ENCODE measurements around the gene ANAPC1.
"Not testable (repeated sequence)": the region's sequence is repeated elsewhere in the genome, so short reads cannot be mapped to it uniquely, and the experiment has no call there.

Gene ANAPC1

DNA sequence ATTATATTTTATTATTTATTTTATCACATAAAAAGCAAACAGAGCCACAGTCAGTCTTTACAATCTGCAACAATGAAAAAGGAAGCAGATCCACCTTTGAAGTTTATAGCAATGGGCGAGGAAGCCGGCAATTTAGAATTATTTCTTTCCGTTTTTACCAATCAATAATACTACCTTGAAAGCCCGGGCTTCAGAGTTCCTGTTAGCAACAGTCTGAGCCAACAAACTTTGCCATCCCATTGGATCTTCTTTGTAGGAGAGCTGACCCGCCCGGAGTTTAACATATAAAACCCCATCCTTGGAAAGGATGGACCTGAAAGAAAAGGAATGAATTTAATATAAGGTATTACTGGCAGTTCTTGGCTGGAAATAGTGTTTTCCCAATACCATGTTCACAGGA lies 101.8 kb downstream of the ANAPC1 start:
- DNase-seq, result not testable (repeated sequence)

DNA sequence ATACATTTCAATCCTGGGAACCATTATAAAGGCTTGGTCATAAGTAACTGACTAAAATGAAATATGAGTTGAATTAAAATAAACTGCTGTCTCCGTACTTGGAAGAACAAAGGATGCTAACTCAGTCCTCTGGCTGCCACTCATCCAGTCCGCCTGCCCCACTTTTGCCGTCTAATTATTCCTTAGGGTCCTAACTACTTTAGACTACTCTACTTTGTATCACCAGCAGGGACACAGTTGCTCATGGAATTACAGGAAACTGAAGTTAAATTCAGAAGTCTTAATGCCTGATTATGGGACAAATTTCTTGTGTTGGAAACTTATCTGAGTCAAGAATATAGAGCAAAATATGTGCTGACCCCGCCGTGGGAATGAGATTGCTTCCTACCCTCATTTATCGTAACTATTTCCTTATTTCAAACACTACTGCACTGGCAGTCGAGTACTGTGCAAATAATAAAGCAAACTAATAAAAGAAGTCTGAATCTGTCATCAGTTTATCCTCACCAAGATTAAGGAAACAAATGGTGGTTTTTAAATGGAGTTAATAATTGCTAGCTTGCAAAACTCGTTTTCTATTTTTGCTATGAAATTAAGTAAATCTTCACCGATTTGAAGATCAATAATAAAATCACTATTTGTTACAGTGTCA lies 102.4 kb downstream of the ANAPC1 start:
- DNase-seq, result not testable (repeated sequence)

DNA sequence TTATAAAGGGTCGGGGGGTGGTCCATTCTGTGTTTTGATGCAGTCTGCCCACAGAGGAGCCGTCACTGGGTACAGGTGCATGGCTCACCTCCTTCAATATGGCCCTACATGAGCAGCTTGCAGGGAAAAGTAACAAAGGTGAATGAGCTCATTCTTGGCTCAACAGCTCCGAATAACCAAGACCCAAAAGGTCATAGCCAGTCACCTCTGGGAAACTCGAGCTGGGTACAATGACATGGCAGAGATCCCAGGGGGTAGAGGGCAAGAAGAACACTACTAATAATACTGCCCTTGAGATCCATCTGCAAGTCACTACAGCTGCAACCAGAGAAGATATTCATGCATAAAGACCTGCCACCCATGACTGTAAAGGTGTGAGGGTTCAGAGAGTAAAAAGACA lies 106.8 kb downstream of the ANAPC1 start:
- DNase-seq, result not testable (repeated sequence)

DNA sequence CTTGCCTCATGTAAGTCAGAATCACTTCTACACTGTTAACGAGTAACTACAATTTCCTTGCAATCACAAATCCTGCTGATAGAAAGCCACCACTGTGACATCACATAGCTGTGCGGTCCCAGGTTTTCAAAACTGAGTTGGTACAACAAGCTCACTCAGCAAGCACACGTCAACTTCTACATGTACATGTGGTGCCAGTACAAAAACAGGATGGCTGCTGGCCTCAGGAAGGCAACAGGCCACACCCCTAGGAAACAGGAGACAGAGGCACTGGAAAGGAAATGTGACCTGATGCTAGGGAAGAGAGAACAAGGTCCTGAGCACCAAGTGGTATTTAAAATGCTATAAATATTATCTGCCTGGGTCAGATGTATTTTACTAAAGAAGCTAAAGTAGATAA lies 107.7 kb downstream of the ANAPC1 start:
- not testable (repeated sequence) for DNase-seq

DNA sequence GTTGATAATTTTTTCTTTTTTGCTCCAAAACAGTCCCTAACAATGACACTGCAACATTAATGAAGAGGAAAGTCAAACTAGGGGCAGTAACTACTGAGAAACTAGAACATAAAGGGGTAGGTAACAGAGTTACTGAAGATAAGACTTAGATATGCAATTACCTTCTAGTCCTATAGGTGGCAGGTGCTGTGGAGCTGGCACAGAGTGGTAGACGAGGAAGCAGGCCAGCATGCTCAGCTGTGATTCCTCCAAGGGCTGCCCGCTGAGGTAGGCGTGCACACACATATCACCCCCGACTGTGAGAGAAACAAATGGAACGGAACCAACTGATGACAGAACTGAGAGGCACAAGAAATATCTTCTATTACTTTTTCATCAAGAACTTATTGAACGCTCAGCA lies 111.8 kb downstream of the ANAPC1 start:
- not testable (repeated sequence) for DNase-seq

DNA sequence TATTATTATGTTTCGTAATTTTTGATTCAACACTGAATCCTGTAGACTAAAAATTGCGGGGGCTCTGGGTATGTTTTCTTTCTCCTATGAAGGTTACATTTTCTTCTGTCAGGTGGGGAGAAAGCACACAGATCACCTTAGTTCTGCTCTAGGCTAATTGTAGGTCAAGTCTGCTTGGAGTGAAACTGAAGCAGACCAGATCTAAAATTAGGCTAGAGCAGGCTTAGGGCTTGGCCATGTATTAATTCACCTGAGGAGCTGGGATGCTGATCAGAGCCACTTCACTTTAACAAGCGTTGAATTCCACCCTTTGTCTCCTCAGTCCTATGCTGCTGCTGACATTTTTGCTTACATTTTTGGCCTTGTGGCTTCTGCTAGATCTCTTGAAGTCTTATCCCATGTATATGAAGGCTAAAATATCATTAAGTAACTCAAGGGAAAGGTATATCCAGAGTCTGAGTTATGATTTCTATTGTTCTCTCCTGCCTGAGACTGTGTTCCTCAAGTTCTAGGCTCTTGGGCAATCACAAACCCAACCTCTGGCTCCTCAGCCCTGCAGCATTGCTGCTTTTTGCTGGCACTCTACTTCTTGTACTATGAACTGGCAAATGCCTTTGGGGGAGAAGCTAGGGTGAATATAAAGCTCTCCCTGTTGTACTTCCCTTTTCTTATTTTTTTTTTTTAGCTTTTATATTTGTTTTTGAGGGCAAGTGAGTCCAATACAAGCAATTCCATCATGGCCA lies 112.9 kb downstream of the ANAPC1 start:
- DNase-seq, result not testable (repeated sequence)

DNA sequence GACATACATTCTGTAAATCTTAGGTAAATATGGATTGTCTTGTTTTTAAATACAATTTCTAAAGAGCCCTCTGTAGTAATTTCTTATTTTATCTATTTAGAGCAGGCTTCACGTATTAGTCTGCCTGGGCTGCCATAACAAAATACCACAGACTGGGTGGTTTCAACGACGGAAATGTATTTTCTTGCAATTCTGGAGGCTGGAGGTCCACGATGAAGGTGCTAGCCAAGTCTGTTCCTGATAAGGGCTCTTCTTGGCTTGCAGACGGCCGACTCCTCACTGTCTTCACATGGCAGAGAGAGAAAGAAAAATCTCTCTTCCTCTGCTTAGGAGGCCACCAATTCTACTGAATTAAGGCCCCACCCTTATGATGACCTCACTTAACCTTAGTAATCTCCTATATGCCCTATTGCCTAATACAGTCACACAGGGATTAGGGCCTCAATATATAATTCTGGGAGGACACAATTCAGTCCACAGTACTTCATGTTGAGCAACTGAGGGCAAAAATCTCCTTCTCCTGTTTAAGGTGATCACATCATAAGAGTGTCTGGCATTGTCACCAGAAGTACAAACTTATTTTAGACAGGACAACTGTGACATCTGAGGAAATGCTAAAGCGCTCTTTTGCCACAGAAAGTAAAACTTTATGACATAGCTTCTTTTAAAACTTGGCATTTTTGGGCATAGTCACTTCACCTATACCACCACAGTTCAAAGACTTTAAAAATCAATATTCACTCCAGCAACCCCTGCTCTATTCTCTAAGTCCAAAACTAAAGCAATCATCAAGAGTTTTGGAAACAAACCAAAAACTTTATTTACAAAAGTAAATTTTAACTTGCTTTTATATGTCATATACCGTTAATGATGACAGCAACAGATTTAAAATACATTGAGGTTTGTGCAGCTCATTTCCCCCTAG lies 115.5 kb downstream of the ANAPC1 start:
- DNase-seq, result not testable (repeated sequence)

DNA sequence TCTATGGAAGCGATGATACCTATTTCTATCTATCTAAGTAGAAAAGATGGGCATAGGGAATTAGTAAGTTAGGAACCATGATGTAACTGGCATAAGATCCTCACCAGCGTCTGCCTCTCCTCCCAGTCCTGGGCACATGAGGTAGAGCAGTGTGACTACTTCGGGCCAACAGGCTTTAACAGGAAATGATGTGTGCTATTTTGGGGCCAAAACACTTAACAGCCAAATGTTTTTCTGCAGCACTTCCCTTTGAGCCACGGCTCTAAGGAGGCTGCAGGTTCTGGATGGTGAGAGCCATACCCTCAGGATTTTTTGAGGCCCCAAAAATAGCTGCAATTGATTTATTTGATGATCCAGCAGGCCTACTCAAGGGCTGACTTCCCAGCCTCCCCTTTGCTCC lies 116.9 kb downstream of the ANAPC1 start:
- not testable (repeated sequence) for DNase-seq

DNA sequence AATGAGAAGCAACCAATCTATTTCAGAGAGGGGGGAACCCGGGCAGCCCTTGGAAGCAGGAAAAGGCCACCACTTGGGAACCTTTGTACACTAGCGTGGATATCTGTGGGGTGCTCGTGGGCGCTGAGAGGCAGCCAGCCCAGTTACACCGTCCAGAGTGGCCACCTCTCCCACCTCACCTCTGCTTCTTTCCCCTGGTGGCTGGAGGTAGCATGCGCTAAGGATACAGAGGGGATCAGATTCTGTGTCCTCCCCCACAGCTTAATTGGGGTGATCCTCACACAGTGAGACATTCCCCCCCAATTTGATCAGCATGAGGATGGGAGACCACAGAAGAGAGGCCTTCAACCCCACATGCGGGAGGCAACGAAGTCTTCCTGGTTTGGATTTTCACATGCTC lies 117.7 kb downstream of the ANAPC1 start:
- DNase-seq, result not testable (repeated sequence)

DNA sequence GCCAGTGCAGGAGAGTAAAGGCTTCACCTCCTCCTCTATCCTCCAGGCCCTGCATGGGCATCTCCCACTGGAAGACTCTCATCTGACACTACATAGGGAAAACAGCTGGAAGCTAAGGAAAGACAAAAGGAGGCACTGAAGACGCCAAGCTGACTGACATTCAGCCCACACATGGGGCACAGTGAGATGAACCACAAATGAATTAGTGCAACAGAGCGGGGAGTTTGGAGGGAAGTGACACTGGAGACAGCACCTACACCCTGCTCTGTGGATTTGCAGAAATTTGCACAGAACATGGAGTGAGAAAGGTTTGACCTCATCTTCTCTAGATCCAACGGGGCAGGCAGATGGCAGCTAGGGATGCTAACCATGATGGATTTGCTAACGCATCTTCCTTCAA lies 119.8 kb downstream of the ANAPC1 start:
- not testable (repeated sequence) for DNase-seq

DNA sequence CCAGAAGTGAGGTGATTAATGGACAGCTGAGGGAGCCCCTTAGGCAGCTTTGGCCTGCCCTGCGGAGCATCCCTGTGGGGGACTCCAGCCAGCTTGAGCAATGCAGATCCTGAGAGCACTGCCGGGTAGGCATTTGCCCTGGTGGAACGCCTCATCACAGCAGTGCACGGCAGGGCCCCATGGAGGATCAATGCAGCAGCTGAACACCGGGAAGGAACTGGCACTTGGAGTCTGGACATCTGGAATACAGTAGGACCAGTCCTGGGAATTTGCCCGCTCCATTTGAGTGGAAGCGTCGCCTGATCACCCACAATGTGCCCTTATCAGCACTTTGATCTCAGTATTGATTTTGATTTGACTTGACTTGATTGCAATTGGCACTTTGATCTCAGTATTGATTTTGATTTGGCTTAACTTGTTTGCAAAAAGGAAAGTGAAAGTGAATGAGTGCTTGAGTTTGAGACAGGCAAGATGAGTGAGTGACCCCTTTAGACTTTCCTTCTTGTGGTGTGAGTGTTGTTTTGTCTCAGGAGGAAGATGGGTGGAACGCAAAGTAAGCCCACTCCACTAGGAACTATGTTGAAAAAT lies 123.2 kb downstream of the ANAPC1 start:
- not testable (repeated sequence) for DNase-seq

DNA sequence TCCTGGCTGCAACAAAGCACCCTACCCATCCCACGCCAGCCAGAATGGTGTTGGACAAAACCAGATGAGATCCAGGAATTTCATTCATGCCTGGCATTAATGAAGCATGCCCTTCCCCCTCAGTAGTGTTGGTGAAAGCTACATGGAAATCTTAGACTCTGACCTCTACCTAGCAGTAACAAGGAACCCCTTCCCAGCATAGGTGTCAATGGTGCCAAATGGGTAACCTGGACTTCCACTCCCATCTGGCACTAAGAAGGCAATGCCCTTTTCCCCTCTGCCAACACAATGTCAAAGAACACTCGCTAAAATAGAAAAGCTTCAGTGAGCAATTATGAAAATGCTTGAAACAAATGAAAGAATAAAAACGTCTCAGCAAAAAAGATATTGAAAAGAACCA lies 131.5 kb downstream of the ANAPC1 start:
- DNase-seq, result not testable (repeated sequence)

DNA sequence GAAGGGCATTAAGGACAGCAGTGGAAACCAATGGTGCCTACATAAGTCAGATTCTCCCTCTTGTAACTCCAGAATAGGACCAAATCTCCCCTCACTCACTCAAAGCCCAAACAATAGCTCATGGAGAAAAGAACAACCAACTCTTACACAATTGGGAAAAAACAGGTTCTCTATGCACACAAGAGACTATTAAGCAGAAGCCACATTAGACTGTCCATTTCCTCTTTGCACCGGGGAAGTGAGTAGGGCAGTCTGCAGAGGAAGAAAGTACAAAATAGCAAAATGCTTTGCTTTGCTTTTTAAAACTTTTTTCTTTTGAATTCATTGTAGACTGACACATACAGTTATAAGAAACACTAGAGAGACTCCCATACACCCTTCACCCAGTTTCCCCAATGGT lies 133.4 kb downstream of the ANAPC1 start:
- DNase-seq, result not testable (repeated sequence)

DNA sequence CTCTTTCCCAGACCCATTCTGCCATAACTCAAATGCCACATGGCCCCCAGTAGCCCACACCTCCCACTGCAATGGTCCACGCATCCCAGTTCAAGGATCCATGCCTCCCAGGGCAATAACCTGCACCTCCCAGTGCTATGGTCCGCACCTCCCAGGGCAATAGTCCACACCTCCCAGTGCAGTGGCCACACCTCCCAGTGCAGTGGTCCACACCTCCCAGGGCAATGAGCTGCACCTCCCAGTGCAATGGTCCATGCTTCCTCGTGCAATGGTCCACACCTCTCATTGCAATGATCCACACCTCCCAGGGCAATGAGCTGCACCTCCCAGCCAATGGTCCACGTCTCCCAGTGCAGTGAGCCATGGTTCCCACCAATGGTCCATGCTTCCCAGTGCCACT lies 135.6 kb downstream of the ANAPC1 start:
- not testable (repeated sequence) for DNase-seq

DNA sequence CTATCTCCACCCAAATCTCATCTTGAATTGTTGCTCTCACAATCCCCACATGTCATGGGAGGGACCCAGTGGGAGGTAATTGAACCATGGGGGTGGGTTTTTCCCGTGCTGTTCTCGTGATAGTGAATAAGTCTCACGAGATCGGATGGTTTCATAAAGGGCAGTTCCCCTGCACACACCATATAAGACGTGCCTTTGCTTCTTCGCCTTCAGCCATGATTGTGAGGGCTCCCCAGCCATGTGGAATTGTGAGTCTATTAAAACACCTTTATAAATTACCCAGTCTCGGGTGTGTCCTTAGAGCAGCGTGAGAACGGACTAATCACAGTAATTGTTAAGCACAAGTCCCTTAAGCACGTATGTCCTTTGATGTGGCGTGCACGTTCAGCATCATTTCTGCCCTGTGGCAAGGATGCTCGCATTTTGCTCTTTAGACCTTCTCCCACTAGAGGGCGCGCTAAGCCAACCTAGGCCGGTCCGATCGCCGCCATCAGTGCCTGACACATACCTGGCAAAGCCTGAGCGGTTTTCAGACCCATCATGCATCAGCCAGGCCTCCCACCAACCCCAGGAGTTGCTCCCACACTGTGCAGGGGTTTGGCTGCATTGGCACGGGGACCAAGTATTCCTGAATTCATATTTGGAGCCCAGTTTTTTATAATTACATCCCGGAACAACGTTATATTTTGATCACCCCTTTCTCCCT lies 136.4 kb downstream of the ANAPC1 start:
- peak; percentile 63 to 68 for DNase-seq

DNA sequence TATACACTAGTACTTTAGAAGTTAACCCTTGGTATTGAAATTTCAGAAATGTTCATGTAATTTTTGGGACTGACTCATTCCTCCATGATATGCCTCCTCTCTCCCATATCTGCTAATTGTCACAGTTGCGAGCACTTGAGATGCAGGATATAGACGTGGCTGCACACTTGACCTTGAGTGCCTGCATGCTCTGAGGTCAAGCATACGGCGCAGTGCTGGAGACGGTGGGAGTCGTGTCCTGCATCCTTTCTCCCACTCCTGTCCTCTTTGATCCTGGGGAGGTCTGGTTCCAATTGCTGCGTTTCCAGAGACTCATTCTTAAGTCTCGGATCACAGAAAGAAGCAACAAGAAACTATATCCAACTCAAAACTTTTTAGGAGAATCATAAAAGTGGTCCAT lies 139.2 kb downstream of the ANAPC1 start:
- DNase-seq, result not testable (repeated sequence)

DNA sequence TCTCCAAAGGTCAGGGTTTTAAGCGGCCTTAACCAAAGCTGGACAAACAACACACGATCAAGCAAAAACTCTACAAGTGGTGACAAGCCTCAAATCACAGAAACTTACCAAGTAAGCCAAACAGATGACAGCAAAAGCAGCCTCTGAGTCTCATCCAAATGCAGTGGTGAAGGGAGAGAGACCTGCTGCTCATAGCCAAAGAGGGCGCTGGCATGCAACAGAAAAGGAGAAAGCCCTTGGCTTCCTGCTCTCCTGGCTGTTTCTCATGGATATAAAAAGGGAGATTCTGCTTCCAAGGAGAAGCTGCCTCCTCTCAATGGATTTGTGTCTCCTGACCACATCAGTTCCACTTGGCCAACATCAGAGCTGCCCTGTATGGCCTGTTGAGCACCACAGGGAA lies 142.5 kb downstream of the ANAPC1 start:
- not testable (repeated sequence) for DNase-seq

DNA sequence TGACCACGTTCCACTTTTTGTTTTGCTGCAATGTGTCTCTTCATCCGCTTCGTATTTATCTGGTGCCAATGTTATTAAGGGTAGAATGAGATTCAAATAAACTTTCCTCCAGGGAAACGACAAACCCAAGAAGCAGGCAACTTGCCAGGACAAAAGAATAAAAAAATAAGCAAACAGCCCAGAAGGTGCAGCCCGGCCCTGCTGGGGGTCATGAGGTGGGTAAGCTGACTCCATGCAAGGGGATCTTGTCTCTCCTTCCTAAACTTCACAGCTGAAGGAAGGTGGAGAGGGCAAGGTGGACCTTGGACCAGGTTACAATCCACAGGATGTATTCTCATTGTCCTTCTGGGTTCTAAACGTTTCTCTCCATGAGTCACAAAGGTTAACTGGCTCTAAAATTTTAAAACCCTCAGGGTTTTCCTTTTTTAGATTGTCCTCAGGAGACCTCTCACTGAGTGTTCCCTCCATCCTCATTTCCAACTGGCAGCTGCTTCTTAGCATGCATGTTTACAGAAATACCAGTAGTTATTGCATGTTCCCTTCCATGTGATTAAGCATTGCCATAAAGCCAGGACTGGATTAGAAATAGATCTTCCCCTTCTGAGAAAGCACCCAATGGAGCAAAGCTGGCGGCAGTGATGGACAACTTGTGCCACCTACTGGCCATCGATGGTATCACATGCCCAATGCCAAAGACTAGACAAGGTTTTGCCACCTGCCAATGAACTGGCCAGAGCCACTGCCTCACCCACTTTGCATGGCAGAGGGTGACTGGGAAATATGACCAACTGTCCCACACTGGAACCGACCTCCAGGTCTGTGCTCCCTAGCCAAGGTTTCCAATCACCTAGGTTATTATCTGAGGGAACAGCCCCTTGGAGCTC lies 147.9 kb downstream of the ANAPC1 start:
- DNase-seq, result not testable (repeated sequence)

DNA sequence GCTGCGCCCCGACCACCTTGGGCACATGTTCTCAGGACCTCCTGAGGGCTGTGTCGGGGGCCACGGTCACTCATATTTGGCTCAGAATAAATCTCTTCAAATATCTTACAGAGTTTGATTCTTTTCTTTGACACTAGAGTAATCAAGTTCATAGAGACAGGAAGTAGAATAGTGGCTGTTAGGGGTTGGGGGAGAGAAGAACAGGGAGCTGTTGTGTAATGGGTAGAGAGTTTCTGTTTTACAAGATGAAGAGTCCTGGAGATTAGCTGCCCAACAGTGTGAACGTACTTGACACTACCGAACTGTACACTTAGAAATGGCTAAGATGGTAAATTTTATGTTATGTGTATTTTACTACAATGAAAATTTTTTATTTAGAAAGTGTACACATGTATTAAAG lies 148.6 kb downstream of the ANAPC1 start:
- DNase-seq, result not testable (repeated sequence)

DNA sequence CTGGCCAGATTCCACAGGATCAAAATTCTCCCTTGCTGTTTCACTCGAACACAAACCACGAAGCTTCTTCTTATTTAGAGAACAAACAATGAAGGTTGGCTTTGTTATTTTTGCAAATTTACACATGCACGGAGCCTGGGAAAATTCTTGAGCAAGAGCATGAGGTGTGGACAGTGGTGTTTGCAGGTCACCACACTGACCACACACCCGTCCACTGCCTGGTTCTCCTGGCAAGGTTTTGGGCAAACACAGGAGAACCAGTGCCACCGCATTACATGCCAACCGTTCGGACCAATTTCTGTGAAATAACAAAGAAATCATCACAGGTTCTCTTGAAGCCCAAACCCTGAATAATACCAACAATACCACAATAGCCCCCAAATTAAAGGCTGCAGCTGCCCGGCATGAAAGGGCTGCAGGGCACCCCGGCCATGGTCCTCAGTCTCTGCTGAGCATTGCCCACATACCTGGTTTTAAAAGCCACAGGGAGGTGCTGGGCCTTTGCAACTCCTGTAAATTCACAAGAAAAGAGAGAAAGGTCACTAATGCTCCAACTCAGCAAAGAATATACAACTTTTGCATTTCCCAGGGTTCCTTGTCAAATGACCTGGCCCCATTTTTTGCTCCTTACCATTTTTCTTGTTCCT lies 154.1 kb downstream of the ANAPC1 start:
- DNase-seq, result not testable (repeated sequence)

Data from activated CD4-positive, alpha-beta T cell treated with anti-CD3 and anti-CD28 coated beads, Interleukin-2, amount 50 U/mL, for 4 hours (primary cell).